ENCODE data around the gene PRXL2A. TPM values are rescaled to one million over a fixed set of nuclear protein-coding genes. Genes with fewer than 3 reads are reported as not detected.
A peak's percentile ranks its signal among the peaks of the same experiment; 100 is the strongest.

The PRXL2A gene
- total RNA-seq, 1 donor from 2014 or later, result 29.9 TPM

DNA sequence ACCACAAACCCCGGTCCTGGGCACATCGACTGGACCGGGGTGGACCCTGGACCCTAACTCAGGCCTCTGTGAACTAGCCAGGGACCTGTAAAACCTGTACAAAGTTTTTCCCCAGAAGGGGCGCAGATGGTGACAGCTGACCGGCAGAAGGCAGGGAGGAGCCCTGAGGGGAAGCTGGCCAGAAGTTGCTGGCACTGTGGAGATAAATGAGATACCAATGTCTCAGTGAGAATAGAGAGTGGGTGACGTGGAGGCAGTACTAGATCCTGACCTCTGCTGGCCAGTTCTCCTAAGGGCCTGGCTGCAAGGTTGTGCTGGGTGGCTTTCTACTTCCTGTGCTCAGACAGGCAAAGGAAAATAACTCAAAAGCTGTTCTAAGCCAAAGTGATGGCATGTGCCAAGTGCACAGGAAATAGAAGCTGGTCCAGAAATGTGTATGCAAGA is 35.2 kb downstream of the PRXL2A start:
- H3K4me3 Mint-ChIP-seq (ENCODE audit: unreplicated experiment), result no peak overlapping the region
- Histone ChIP-seq H4K20me1 (ENCODE audit: insufficient read depth, low read length) (no peaks in the 10 kb centered on the region), H3K79me2 (ENCODE audit: insufficient read depth, low read length) (no peaks in the 10 kb centered on the region), H3K4me2 (ENCODE audit: low read length) (no peak overlapping the region), H3K27ac (ENCODE audit: low read depth, low read length) (no peak overlapping the region), H3K4me1 (ENCODE audit: insufficient read depth, low read length) (peaks cover 5% of the 10 kb centered on the region), H3K4me3 (ENCODE audit: insufficient read depth, low read depth, low read length) (no peak overlapping the region), H3K27me3 (ENCODE audit: insufficient read depth, low read length) (no peaks in the 10 kb centered on the region), H3K9me3 (ENCODE audit: insufficient read depth, low read depth, low read length) (no peaks in the 10 kb centered on the region), H2AFZ (ENCODE audit: low read depth, low read length) (no peak overlapping the region), H3K9ac (ENCODE audit: low read length) (no peak overlapping the region), H3K36me3 (ENCODE audit: insufficient read depth, low read length) (no peaks in the 10 kb centered on the region)
- H3K36me3 Mint-ChIP-seq (ENCODE audit: low read depth, unreplicated experiment), result no peaks in the 10 kb centered on the region
- peaks cover 6% of the 10 kb centered on the region for H3K27me3 Mint-ChIP-seq (ENCODE audit: low read depth, unreplicated experiment)
- peak overlapping the region; percentile 8 for H3K27ac Mint-ChIP-seq (ENCODE audit: unreplicated experiment)
- FAIRE-seq, result no peak
- no peak for DNase-seq (ENCODE audit: low read depth)
- no peaks in the 10 kb centered on the region for H3K9me3 Mint-ChIP-seq (ENCODE audit: unreplicated experiment)
- peaks cover 19% of the 10 kb centered on the region for H3K4me1 Mint-ChIP-seq (ENCODE audit: low read depth, unreplicated experiment)
- no peak for TF ChIP-seq EZH2 (IDR thresholded peaks at IDR 0.05; ENCODE audit: insufficient read depth, low read length)
- TF ChIP-seq, protein P1, sequence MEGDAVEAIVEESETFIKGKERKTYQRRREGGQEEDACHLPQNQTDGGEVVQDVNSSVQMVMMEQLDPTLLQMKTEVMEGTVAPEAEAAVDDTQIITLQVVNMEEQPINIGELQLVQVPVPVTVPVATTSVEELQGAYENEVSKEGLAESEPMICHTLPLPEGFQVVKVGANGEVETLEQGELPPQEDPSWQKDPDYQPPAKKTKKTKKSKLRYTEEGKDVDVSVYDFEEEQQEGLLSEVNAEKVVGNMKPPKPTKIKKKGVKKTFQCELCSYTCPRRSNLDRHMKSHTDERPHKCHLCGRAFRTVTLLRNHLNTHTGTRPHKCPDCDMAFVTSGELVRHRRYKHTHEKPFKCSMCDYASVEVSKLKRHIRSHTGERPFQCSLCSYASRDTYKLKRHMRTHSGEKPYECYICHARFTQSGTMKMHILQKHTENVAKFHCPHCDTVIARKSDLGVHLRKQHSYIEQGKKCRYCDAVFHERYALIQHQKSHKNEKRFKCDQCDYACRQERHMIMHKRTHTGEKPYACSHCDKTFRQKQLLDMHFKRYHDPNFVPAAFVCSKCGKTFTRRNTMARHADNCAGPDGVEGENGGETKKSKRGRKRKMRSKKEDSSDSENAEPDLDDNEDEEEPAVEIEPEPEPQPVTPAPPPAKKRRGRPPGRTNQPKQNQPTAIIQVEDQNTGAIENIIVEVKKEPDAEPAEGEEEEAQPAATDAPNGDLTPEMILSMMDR (IDR thresholded peaks at IDR 0.05; ENCODE audit: insufficient read depth, low read depth, low read length), result peak; percentile 11

DNA sequence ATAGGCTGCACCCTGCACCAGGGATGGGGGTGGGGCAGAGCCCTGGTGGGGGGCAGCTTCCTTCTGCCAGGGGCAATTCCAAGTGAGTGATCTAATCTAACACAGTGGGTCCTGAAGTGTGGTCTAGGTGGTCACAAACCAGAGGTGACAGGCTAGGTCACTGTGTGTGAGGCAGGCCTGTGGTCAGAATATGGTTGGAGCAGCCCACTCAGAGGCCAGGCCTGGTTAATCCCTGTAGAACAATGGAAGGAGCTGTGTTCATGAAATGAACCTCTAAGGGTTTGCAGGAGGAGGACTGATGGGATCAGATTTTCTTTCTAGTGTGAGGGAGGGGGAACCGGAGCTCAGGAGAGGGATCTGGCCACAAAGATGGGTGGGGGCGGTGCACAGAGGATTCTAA is 35.8 kb downstream of the PRXL2A start:
- H3K4me2 ChIP-seq (ENCODE audit: low read length), result peak overlapping the region; percentile 23
- no peaks in the 10 kb centered on the region for H3K79me2 ChIP-seq (ENCODE audit: insufficient read depth, low read length)
- peak overlapping the region; percentile 40 for H3K9ac ChIP-seq (ENCODE audit: low read length)
- H3K9me3 ChIP-seq (ENCODE audit: insufficient read depth, low read depth, low read length), result no peaks in the 10 kb centered on the region
- DNase-seq (ENCODE audit: low read depth) (no peak), FAIRE-seq (no peak)
- no peaks in the 10 kb centered on the region for H3K36me3 ChIP-seq (ENCODE audit: insufficient read depth, low read length)
- H3K4me3 ChIP-seq (ENCODE audit: insufficient read depth, low read depth, low read length), result no peak overlapping the region
- Mint-ChIP-seq H3K27me3 (ENCODE audit: low read depth, unreplicated experiment) (peaks cover under 1% of the 10 kb centered on the region), H3K9me3 (ENCODE audit: unreplicated experiment) (no peaks in the 10 kb centered on the region), H3K4me3 (ENCODE audit: unreplicated experiment) (no peak overlapping the region), H3K27ac (ENCODE audit: unreplicated experiment) (peak overlapping the region; percentile 8), H3K4me1 (ENCODE audit: low read depth, unreplicated experiment) (peaks cover 19% of the 10 kb centered on the region), H3K36me3 (ENCODE audit: low read depth, unreplicated experiment) (no peaks in the 10 kb centered on the region)
- no peak overlapping the region for H3K27ac ChIP-seq (ENCODE audit: low read depth, low read length)
- H3K27me3 ChIP-seq (ENCODE audit: insufficient read depth, low read length), result no peaks in the 10 kb centered on the region
- peaks cover 5% of the 10 kb centered on the region for H3K4me1 ChIP-seq (ENCODE audit: insufficient read depth, low read length)
- H4K20me1 ChIP-seq (ENCODE audit: insufficient read depth, low read length), result no peaks in the 10 kb centered on the region
- TF ChIP-seq, protein P1 (IDR thresholded peaks at IDR 0.05; ENCODE audit: insufficient read depth, low read depth, low read length), result no peak
- no peak for TF ChIP-seq EZH2 (IDR thresholded peaks at IDR 0.05; ENCODE audit: insufficient read depth, low read length)
- H2AFZ ChIP-seq (ENCODE audit: low read depth, low read length), result peak overlapping the region; percentile 65

DNA sequence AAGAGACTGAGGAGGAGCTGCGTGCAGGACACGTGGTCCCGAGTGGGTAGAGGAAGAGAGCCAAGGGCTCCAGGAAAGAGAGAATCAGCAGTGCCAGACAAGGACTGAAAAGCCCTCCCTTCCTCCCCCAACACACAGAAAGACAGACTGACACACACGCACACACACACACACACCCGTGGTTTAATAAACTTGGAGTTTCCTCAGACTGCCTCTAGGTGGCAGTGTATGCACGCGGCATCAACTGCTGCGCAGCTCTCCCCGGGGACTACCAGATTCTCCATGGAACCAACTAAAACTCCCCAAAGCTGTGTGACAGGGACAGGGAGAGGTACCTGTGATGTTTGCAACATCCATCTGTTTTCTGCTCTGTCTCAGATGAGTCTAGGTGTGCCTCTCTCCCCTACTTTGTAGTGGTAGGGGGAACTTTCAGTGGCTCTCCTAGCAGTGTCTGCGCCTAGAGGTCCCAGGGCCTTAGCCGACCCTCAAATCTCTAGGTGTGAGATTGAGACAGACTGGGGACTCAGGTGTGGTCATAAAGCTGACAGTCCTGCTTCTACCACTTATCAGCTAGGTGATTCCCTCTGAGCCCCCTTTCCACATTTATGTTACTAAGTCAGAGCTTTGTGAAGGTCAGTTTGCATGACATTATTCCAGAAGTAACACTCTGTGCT is 36.4 kb downstream of the PRXL2A start:
- peaks cover 19% of the 10 kb centered on the region for H3K4me1 Mint-ChIP-seq (ENCODE audit: low read depth, unreplicated experiment)
- H3K27ac Mint-ChIP-seq (ENCODE audit: unreplicated experiment), result peak overlapping the region; percentile 4
- Histone ChIP-seq H3K36me3 (ENCODE audit: insufficient read depth, low read length) (no peaks in the 10 kb centered on the region), H3K27ac (ENCODE audit: low read depth, low read length) (no peak overlapping the region), H3K9me3 (ENCODE audit: insufficient read depth, low read depth, low read length) (no peaks in the 10 kb centered on the region), H3K4me2 (ENCODE audit: low read length) (peak overlapping the region; percentile 23), H4K20me1 (ENCODE audit: insufficient read depth, low read length) (no peaks in the 10 kb centered on the region), H3K9ac (ENCODE audit: low read length) (peak overlapping the region; percentile 40), H3K79me2 (ENCODE audit: insufficient read depth, low read length) (no peaks in the 10 kb centered on the region), H3K27me3 (ENCODE audit: insufficient read depth, low read length) (no peaks in the 10 kb centered on the region), H3K4me1 (ENCODE audit: insufficient read depth, low read length) (peaks cover 5% of the 10 kb centered on the region), H2AFZ (ENCODE audit: low read depth, low read length) (peak overlapping the region; percentile 65), H3K4me3 (ENCODE audit: insufficient read depth, low read depth, low read length) (no peak overlapping the region)
- no peak for TF ChIP-seq EZH2 (IDR thresholded peaks at IDR 0.05; ENCODE audit: insufficient read depth, low read length)
- TF ChIP-seq, protein P1 (IDR thresholded peaks at IDR 0.05; ENCODE audit: insufficient read depth, low read depth, low read length), result peak; percentile 87
- no peak for FAIRE-seq
- H3K4me3 Mint-ChIP-seq (ENCODE audit: unreplicated experiment), result no peak overlapping the region
- no peaks in the 10 kb centered on the region for H3K9me3 Mint-ChIP-seq (ENCODE audit: unreplicated experiment)
- no peaks in the 10 kb centered on the region for H3K27me3 Mint-ChIP-seq (ENCODE audit: low read depth, unreplicated experiment)
- no peaks in the 10 kb centered on the region for H3K36me3 Mint-ChIP-seq (ENCODE audit: low read depth, unreplicated experiment)
- DNase-seq (ENCODE audit: low read depth), result peak; percentile 57
